ENCODE measurements around the gene MAN2B1. TPM values are rescaled to one million over a fixed set of nuclear protein-coding genes. Genes with fewer than 3 reads are reported as not detected.
A peak's percentile ranks its signal among the peaks of the same experiment; 100 is the strongest.

MAN2B1 gene
- total and polyA plus RNA-seq, 2 donors from 2014 or later: 63.9 to 90.5 TPM

GRCh38 chr19:12670159-12670928, 3.8 kb upstream of the MAN2B1 start:
- Histone ChIP-seq H3K27ac (ENCODE audit: low read depth in 2 of 2, low read length in 2 of 2) (peak overlapping the region in 1 of 2 donors; percentile 99), H3K9me3 (ENCODE audit: control insufficient read depth in 2 of 3, insufficient read depth in 1 of 3, low read length in 3 of 3) (no peaks in the 10 kb centered on the region), H3K9ac (ENCODE audit: low read length in 3 of 3) (peak overlapping the region; percentile 59 to 91 (median 90)), H3K4me1 (ENCODE audit: control insufficient read depth in 2 of 3, insufficient read depth in 2 of 3, low read depth in 1 of 3, low read length in 3 of 3) (peaks cover 0 to 29% (median 18%) of the 10 kb centered on the region in 3 donors), H3K27me3 (ENCODE audit: control insufficient read depth, insufficient read depth, low read length) (no peaks in the 10 kb centered on the region), H3K36me3 (ENCODE audit: control insufficient read depth in 2 of 3, insufficient read depth in 3 of 3, low read length in 3 of 3) (peaks cover 3 to 12% (median 8%) of the 10 kb centered on the region in 3 donors), H3K4me3 (ENCODE audit: low read length in 3 of 3) (peak overlapping the region; percentile 77 to 93 (median 84))
- no peak for TF ChIP-seq CTCF (IDR thresholded peaks at IDR 0.05; ENCODE audit: borderline replicate concordance, extremely low read depth, insufficient read depth)
- FAIRE-seq: no peak
- no peak for DNase-seq
- intact Hi-C loops (cut with DNase I): loop anchor here (10.0 kb wide), 1 partner anchor 124 kb away; the partner anchor contains the start of gene JUNB

DNA sequence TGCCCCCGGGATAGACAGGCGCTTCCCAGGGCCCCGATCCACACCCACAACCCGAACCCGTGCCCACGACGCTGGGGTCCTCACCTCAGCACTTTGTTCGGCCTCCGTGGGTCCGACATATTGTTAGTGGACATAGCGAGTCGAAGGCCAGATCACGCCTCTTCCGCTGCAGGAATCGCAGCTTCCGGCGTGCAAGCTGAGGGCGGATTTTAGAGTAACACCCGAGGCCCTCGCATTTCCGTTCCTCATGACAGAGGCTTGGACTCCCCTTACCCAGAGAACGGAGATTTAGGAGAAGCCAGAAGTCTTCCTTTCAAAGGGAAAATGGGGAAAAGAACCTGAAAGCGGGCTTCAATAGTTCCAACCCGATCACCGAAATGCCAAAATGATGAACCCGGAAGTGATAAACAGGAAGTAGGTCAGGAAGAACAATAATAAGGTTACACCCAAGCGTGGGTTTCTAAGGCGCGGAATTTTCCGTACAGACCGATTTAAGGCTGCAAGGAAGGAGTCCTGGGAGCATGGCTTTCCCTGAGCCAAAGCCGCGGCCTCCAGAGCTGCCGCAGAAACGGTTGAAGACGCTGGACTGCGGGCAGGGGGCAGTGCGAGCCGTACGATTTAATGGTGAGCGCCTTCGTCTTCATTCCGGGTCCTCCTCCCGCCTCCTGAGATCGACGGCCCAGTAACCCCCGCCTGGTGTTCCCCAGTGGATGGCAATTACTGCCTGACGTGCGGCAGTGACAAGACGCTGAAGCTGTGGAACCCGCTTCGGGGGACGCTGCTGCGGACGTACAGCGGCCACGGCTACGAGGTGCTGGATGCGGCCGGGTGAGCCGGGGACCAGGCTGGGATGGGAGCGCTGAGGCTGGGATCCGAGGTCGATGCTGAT, 3.0 kb upstream of the MAN2B1 start:
- Histone ChIP-seq H3K27me3 (ENCODE audit: control insufficient read depth, insufficient read depth, low read length) (no peaks in the 10 kb centered on the region), H3K9me3 (ENCODE audit: control insufficient read depth in 2 of 3, insufficient read depth in 1 of 3, low read length in 3 of 3) (no peaks in the 10 kb centered on the region), H3K36me3 (ENCODE audit: control insufficient read depth in 2 of 3, insufficient read depth in 3 of 3, low read length in 3 of 3) (peaks cover 2 to 8% (median 5%) of the 10 kb centered on the region in 3 donors), H3K9ac (ENCODE audit: low read length in 3 of 3) (peak overlapping the region; percentile 85 to 91 (median 90)), H3K4me1 (ENCODE audit: control insufficient read depth in 2 of 3, insufficient read depth in 2 of 3, low read depth in 1 of 3, low read length in 3 of 3) (peaks cover 0 to 29% (median 18%) of the 10 kb centered on the region in 3 donors), H3K4me3 (ENCODE audit: low read length in 3 of 3) (peak overlapping the region; percentile 77 to 93 (median 84)), H3K27ac (ENCODE audit: low read depth in 2 of 2, low read length in 2 of 2) (peak overlapping the region; percentile 97 to 99)
- FAIRE-seq (no peak), DNase-seq (peak; percentile 83 to 94 (median 91))
- no peak for TF ChIP-seq CTCF (IDR thresholded peaks at IDR 0.05; ENCODE audit: borderline replicate concordance, extremely low read depth, insufficient read depth)
- intact Hi-C loops (cut with DNase I): loop anchor here (10.0 kb wide), 1 partner anchor 125 kb away; the partner anchor contains the start of gene JUNB

DNA sequence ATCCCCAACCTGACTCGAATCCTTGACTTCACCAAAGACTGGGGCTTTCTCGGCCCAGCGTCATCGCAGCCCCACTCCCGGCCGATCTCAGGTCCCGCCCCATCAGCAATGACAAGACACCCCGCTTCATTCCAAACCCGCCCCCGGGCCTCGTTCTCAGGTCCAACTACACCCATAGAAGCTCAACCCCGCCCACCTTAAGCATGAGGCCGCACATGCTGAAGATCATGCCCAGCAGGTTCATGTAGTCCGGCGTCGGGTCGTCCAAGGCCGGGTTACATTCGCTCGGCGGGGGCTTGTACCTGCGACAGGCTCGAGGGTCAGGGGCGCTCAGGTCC, 2.4 kb upstream of the MAN2B1 start:
- FAIRE-seq (no peak), DNase-seq (peak in 3 of 5 donors; percentile 54 to 87 (median 76))
- H3K36me3 ChIP-seq (ENCODE audit: control insufficient read depth in 2 of 3, insufficient read depth in 3 of 3, low read length in 3 of 3): peaks cover 0 to 6% (median 2%) of the 10 kb centered on the region in 3 donors
- no peak for TF ChIP-seq CTCF (IDR thresholded peaks at IDR 0.05; ENCODE audit: borderline replicate concordance, extremely low read depth, insufficient read depth)
- H3K27ac ChIP-seq (ENCODE audit: low read depth in 2 of 2, low read length in 2 of 2): peak overlapping the region; percentile 97 to 99
- H3K4me1 ChIP-seq (ENCODE audit: control insufficient read depth in 2 of 3, insufficient read depth in 2 of 3, low read depth in 1 of 3, low read length in 3 of 3): peaks cover 0 to 29% (median 18%) of the 10 kb centered on the region in 3 donors
- H3K9ac ChIP-seq (ENCODE audit: low read length in 3 of 3): peak overlapping the region; percentile 85 to 91 (median 90)
- intact Hi-C loops (cut with DNase I): no loop called here
- peak overlapping the region; percentile 77 to 93 (median 84) for H3K4me3 ChIP-seq (ENCODE audit: low read length in 3 of 3)
- H3K27me3 ChIP-seq (ENCODE audit: control insufficient read depth, insufficient read depth, low read length): no peaks in the 10 kb centered on the region
- no peaks in the 10 kb centered on the region for H3K9me3 ChIP-seq (ENCODE audit: control insufficient read depth in 2 of 3, insufficient read depth in 1 of 3, low read length in 3 of 3)
